SKM-1 treated with dmso at 0.1 percent for 144 hours (cell line): Measurements from ENCODE around the gene PDE12.

ENCODE experiments used
- DNase-seq: peaks from one replicate; lab custom pipeline; 2025; ENCODE audit not compliant: unreplicated experiment; lab: John Stamatoyannopoulos, UW

PDE12 gene

GRCh38 chr3:57555738-57556458 lies at the start of gene PDE12:
PDE12 (plus strand) TSS chr3:57556274; CDS start chr3:57556380, 106 bp downstream.
- DNase-seq = peak; percentile 89

GRCh38 chr3:57512166-57512565 lies 43.9 kb upstream of the PDE12 start:
- no peak for DNase-seq

- no peak for DNase-seq
These were observed 37.7 kb upstream of the PDE12 start for GRCh38 chr3:57518276-57518915.

- no peak for DNase-seq
These were observed 25.9 kb upstream of the PDE12 start for GRCh38 chr3:57530071-57530608.

- no peak for DNase-seq
These were observed 17.6 kb upstream of the PDE12 start for GRCh38 chr3:57538465-57538864.

GRCh38 chr3:57544181-57545125 lies 11.6 kb upstream of the PDE12 start, which contains the start of gene DNAH12:
DNAH12 (minus strand) TSS chr3:57544344; CDS start chr3:57542870, 1,474 bp downstream.
- DNase-seq = no peak

GRCh38 chr3:57545636-57546268 lies 10.3 kb upstream of the PDE12 start:
- DNase-seq = no peak

GRCh38 chr3:57546616-57547015 lies 9.5 kb upstream of the PDE12 start:
- no peak for DNase-seq

- no peak for DNase-seq
These were observed 768 bp upstream of the PDE12 start for GRCh38 chr3:57555306-57555705.

GRCh38 chr3:57556459-57557084 lies 498 bp downstream of the PDE12 start:
- no peak for DNase-seq

- no peak for DNase-seq
These were observed 1.0 kb downstream of the PDE12 start for GRCh38 chr3:57557085-57557537.

- no peak for DNase-seq
These were observed 3.5 kb downstream of the PDE12 start for GRCh38 chr3:57559526-57559925.

- no peak for DNase-seq
These were observed 13.9 kb downstream of the PDE12 start for GRCh38 chr3:57569859-57570450.

- DNase-seq = no peak
These were observed 14.8 kb downstream of the PDE12 start for GRCh38 chr3:57570878-57571277.

- no peak for DNase-seq
These were observed 16.0 kb downstream of the PDE12 start for GRCh38 chr3:57572096-57572495.

GRCh38 chr3:57575966-57576626 lies 20.0 kb downstream of the PDE12 start:
- DNase-seq = no peak

- DNase-seq = no peak
These were observed 21.7 kb downstream of the PDE12 start for GRCh38 chr3:57577801-57578200.

GRCh38 chr3:57582474-57583168 lies 26.5 kb downstream of the PDE12 start:
- no peak for DNase-seq

- DNase-seq = no peak
These were observed 27.5 kb downstream of the PDE12 start for GRCh38 chr3:57583544-57583943.
